Duodenal mucosa (tissue), 2 donors: Measurements from ENCODE around the gene NLRP6.
A peak's percentile ranks its signal among the peaks of the same experiment; 100 is the strongest.

Source experiments
- H3K27ac ChIP-seq: one replicate; pipeline ENCODE4 v1.7.0; 2013; ENCODE audit warnings: low read depth, low read length
- H3K27me3 ChIP-seq, 2 donors: one replicate each; pipeline ENCODE4 v1.7.0; 2013; ENCODE audit warnings: low read length in 2 of 2, control low read depth in 1 of 2; ENCODE audit not compliant: insufficient read depth in 2 of 2, control insufficient read depth in 1 of 2
- H3K36me3 ChIP-seq, 2 donors: one replicate each; pipeline ENCODE4 v1.7.0; 2013; ENCODE audit warnings: low read length in 2 of 2, control low read depth in 1 of 2; ENCODE audit not compliant: insufficient read depth in 2 of 2, control insufficient read depth in 1 of 2
- H3K4me1 ChIP-seq, 2 donors: one replicate each; pipeline ENCODE4 v1.7.0; 2013; ENCODE audit warnings: low read length in 2 of 2, control low read depth in 1 of 2; ENCODE audit not compliant: insufficient read depth in 2 of 2, control insufficient read depth in 1 of 2
- H3K4me3 ChIP-seq, 2 donors: one replicate each; pipeline ENCODE4 v1.7.0; 2013; ENCODE audit warnings: low read length in 2 of 2, low read depth in 1 of 2
- H3K9ac ChIP-seq, 2 donors: one replicate each; pipeline ENCODE4 v1.7.0; 2013; ENCODE audit warnings: low read length in 2 of 2, low read depth in 1 of 2
- H3K9me3 ChIP-seq, 2 donors: one replicate each; pipeline ENCODE4 v1.7.0; 2013; ENCODE audit warnings: low read length in 2 of 2, control low read depth in 1 of 2; ENCODE audit not compliant: control insufficient read depth in 1 of 2

Gene NLRP6

GRCh38 chr11:280706-281485, 2.7 kb downstream of the NLRP6 start:
- peaks cover 0 to 6% of the 10 kb centered on the region in 2 donors for H3K9me3 ChIP-seq

GRCh38 chr11:281486-282161, 3.4 kb downstream of the NLRP6 start:
- H3K27ac ChIP-seq: no peak overlapping the region
- peaks cover 17 to 48% of the 10 kb centered on the region in 2 donors for H3K4me1 ChIP-seq
- peak overlapping the region; percentile 76 to 78 for H3K4me3 ChIP-seq
- peaks cover 11 to 30% of the 10 kb centered on the region in 2 donors for H3K36me3 ChIP-seq
- H3K27me3 ChIP-seq: peaks cover 12 to 23% of the 10 kb centered on the region in 2 donors
- peak overlapping the region; percentile 71 to 73 for H3K9ac ChIP-seq
- no peaks in the 10 kb centered on the region for H3K9me3 ChIP-seq

More at GRCh38 chr11:280706-281485, 2.7 kb downstream of the NLRP6 start:
- Histone ChIP-seq H3K27me3 (peaks cover 12 to 23% of the 10 kb centered on the region in 2 donors), H3K36me3 (peaks cover 15 to 30% of the 10 kb centered on the region in 2 donors), H3K27ac (peak overlapping the region; percentile 17), H3K4me1 (peaks cover 17 to 43% of the 10 kb centered on the region in 2 donors), H3K9ac (peak overlapping the region; percentile 71 to 73), H3K4me3 (peak overlapping the region; percentile 76 to 78)

DNA sequence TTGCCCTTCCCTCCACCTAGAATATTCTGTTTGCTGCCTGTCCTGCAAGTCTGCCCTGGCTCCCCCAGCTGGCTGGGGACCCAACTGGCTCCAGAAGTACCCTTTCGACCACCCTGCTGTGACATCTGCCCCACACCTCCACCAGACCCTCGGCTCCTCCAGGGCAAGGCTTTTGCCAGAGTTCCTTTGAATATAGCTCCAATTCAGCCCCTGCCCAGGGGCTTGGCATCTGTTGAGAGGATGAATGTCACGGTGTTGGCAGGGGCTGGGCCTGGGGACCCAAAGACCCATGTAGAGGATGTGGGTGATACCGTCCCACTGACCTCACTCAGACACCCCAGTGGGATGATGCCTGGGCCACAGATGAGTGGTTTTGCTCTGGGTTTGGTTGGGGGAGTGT, 4.0 kb downstream of the NLRP6 start:
- H3K27me3 ChIP-seq: peaks cover 12 to 23% of the 10 kb centered on the region in 2 donors

GRCh38 chr11:282630-283360, 4.6 kb downstream of the NLRP6 start:
- peaks cover 12 to 23% of the 10 kb centered on the region in 2 donors for H3K27me3 ChIP-seq
- peak overlapping the region; percentile 36 for H3K27ac ChIP-seq
- H3K9me3 ChIP-seq: no peaks in the 10 kb centered on the region
- peak overlapping the region; percentile 71 to 73 for H3K9ac ChIP-seq
- H3K4me3 ChIP-seq: peak overlapping the region; percentile 76 to 78
- H3K4me1 ChIP-seq: peaks cover 22 to 51% of the 10 kb centered on the region in 2 donors
- H3K36me3 ChIP-seq: peaks cover 11 to 30% of the 10 kb centered on the region in 2 donors

More for the DNA sequence above, 4.0 kb downstream of the NLRP6 start:
- H3K36me3 ChIP-seq: peaks cover 11 to 30% of the 10 kb centered on the region in 2 donors
- no peaks in the 10 kb centered on the region for H3K9me3 ChIP-seq
- peak overlapping the region; percentile 36 for H3K27ac ChIP-seq
- peaks cover 20 to 51% of the 10 kb centered on the region in 2 donors for H3K4me1 ChIP-seq
- H3K4me3 ChIP-seq: peak overlapping the region; percentile 76 to 78
- H3K9ac ChIP-seq: peak overlapping the region; percentile 71 to 73

DNA sequence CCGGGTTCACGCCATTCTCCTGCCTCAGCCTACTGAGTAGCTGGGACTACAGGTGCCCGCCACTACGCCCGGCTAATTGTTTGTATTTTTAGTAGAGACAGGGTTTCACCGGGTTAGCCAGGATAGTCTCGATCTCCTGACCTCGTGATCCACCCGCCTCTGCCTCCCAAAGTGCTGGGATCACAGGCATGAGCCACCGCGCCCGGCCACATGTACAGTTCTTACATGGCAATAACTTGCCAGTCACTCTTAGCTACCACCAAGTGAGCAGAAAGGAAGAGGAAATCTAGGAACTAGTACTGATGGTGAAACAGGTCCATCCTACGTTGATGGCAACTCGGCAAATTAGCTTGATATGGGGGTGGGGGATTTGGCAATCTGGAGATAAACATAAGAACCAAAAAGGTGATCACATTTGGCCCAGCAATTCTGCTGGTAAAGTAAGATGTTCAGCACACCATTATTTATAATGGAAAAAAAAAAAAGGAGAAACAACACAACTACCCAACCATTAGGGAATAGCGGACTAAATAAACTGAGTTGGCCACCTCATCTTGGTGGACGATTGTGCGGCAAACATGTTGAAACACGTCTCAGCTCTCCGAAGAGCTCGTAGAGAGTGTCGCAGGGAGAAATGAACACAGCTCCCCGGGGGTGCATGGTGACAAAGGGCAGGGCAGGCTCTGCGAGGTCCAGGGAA, 5.3 kb downstream of the NLRP6 start:
- Histone ChIP-seq H3K27me3 (peaks cover 12 to 23% of the 10 kb centered on the region in 2 donors), H3K4me1 (peaks cover 26 to 55% of the 10 kb centered on the region in 2 donors), H3K9me3 (no peaks in the 10 kb centered on the region), H3K36me3 (peaks cover 11 to 30% of the 10 kb centered on the region in 2 donors), H3K4me3 (peak overlapping the region; percentile 30 to 51), H3K9ac (peak overlapping the region; percentile 33 to 47), H3K27ac (no peak overlapping the region)

DNA sequence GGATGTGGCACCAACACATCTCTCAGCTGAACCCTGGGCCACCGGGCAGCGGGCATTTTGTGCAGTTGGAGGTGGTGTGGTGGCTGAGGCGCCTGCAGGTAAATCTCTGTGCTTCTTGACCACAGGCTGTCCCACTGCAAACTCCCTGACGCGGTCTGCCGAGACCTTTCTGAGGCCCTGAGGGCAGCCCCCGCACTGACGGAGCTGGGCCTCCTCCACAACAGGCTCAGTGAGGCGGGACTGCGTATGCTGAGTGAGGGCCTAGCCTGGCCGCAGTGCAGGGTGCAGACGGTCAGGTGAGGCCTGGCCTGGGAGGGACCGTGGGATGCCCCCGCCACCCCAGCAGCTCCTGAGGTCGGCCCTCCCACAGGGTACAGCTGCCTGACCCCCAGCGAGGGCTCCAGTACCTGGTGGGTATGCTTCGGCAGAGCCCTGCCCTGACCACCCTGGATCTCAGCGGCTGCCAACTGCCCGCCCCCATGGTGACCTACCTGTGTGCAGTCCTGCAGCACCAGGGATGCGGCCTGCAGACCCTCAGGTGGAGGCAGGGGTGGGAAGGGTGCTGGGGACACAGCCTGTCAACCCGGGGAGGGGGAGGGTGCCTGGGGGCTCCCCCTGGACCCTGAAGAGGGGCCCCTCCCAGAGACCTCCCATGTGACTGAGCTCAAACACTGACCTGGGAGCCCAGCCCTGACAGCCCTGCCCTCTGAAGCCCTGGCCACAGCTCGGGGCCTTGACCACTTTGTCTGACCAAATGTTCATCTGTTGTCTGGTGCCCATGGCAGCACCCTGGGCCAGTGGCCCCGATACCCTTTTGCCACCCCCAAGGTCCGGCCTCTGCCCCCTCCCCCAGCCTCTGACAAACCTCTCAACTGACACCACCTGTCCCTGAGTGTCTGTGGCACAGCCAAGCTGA, 6.2 kb downstream of the NLRP6 start:
- H3K4me3 ChIP-seq: peak overlapping the region; percentile 30 to 51
- H3K9me3 ChIP-seq: no peaks in the 10 kb centered on the region
- H3K4me1 ChIP-seq: peaks cover 26 to 55% of the 10 kb centered on the region in 2 donors
- H3K27ac ChIP-seq: peak overlapping the region; percentile 10
- peaks cover 12 to 23% of the 10 kb centered on the region in 2 donors for H3K27me3 ChIP-seq
- H3K36me3 ChIP-seq: peaks cover 11 to 30% of the 10 kb centered on the region in 2 donors
- peak overlapping the region; percentile 30 to 33 for H3K9ac ChIP-seq

- Histone ChIP-seq H3K4me1 (peaks cover 26 to 61% of the 10 kb centered on the region in 2 donors), H3K27me3 (peaks cover 12 to 23% of the 10 kb centered on the region in 2 donors), H3K9ac (peak overlapping the region in 1 of 2 donors; percentile 25), H3K36me3 (peaks cover 11 to 30% of the 10 kb centered on the region in 2 donors), H3K27ac (no peak overlapping the region), H3K4me3 (no peak overlapping the region), H3K9me3 (no peaks in the 10 kb centered on the region)
Measured at GRCh38 chr11:285021-285893, 7.0 kb downstream of the NLRP6 start.

DNA sequence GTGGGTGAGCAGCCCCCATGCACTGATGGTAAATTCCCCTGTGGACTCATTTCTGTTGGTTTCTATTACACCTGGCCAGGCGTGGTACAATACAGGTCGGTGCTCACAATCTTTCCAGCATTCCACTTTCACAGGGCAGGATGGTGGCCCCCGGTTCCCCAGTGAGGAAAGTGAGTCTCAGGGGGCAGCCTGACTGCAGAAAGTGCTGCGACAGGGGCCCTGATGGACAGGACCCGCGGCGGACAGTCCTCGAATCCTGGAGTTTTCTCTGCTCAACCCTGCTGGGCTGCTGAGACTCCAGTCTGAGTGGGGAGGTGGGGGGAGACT, 7.7 kb downstream of the NLRP6 start:
- peak overlapping the region in 1 of 2 donors; percentile 25 for H3K9ac ChIP-seq
- no peak overlapping the region for H3K27ac ChIP-seq
- H3K36me3 ChIP-seq: peaks cover 11 to 30% of the 10 kb centered on the region in 2 donors
- H3K9me3 ChIP-seq: no peaks in the 10 kb centered on the region
- peaks cover 12 to 20% of the 10 kb centered on the region in 2 donors for H3K27me3 ChIP-seq
- H3K4me1 ChIP-seq: peaks cover 26 to 59% of the 10 kb centered on the region in 2 donors
- no peak overlapping the region for H3K4me3 ChIP-seq
